ENCODE measurements around the gene TESK2. TPM values are rescaled to one million over a fixed set of nuclear protein-coding genes. Genes with fewer than 3 reads are reported as not detected.
A peak's percentile ranks its signal among the peaks of the same experiment; 100 is the strongest.

The TESK2 gene
- polyA plus RNA-seq, 1 donor (not counting 4 experiments of a cell fraction or from before 2014, with no cell fraction given) = 2.0 TPM

DNA sequence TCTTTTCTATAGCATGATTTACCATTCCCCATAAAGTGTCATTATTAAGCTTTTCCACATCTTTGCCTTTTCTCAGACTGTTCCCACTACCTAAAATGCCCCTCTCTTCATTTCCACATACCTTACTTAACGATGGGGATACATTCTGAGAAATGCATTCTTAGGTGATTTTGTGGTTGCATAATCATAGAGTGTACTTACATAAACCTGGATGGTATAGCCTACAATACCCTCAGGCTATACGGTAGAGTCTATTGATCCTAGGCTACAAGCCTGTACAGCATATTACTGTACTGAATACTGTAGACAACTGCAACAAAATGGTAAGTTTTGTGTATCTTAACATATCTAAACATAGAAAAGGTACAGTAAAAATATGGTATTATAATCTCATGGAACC lies 95.9 kb downstream of the TESK2 start:
- Histone ChIP-seq H3K27me3 (ENCODE audit: control insufficient read depth, extremely low read depth, insufficient read depth, low read length) (no peaks in the 10 kb centered on the region), H3K9me3 (ENCODE audit: control insufficient read depth, low read depth, low read length) (no peaks in the 10 kb centered on the region), H3K4me1 (ENCODE audit: control insufficient read depth, extremely low read depth, insufficient read depth, low read length) (no peaks in the 10 kb centered on the region), H4K20me1 (ENCODE audit: control insufficient read depth, extremely low read depth, insufficient read depth, low read length) (no peaks in the 10 kb centered on the region), H3K9ac (ENCODE audit: control insufficient read depth, extremely low read depth, insufficient read depth, low read length) (no peak overlapping the region), H3K4me2 (ENCODE audit: control insufficient read depth, extremely low read depth, insufficient read depth, low read depth, low read length) (no peak overlapping the region), H3K36me3 (ENCODE audit: control insufficient read depth in 2 of 2, extremely low read depth in 1 of 2, insufficient read depth in 2 of 2, low read length in 2 of 2) (no peaks in the 10 kb centered on the region), H3K27ac (ENCODE audit: control insufficient read depth, insufficient read depth, low read length) (no peak overlapping the region), H3K79me2 (ENCODE audit: control insufficient read depth, insufficient read depth, low read length) (no peaks in the 10 kb centered on the region), H3K4me3 (ENCODE audit: control insufficient read depth in 2 of 3, extremely low read depth in 1 of 3, insufficient read depth in 2 of 3, low read depth in 1 of 3, low read length in 3 of 3) (no peak overlapping the region), H2AFZ (ENCODE audit: control insufficient read depth, low read length) (no peak overlapping the region), H3K9me1 (ENCODE audit: control insufficient read depth, extremely low read depth, insufficient read depth, low read length) (no peaks in the 10 kb centered on the region)
- TF ChIP-seq, protein P1, sequence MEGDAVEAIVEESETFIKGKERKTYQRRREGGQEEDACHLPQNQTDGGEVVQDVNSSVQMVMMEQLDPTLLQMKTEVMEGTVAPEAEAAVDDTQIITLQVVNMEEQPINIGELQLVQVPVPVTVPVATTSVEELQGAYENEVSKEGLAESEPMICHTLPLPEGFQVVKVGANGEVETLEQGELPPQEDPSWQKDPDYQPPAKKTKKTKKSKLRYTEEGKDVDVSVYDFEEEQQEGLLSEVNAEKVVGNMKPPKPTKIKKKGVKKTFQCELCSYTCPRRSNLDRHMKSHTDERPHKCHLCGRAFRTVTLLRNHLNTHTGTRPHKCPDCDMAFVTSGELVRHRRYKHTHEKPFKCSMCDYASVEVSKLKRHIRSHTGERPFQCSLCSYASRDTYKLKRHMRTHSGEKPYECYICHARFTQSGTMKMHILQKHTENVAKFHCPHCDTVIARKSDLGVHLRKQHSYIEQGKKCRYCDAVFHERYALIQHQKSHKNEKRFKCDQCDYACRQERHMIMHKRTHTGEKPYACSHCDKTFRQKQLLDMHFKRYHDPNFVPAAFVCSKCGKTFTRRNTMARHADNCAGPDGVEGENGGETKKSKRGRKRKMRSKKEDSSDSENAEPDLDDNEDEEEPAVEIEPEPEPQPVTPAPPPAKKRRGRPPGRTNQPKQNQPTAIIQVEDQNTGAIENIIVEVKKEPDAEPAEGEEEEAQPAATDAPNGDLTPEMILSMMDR (optimal IDR thresholded peaks at IDR 0.05 in 1 of 3, IDR thresholded peaks at IDR 0.05 in 1 of 3, conservative IDR thresholded peaks at IDR 0.05 in 1 of 3; ENCODE audit: extremely low read depth in 1 of 3, insufficient read depth in 2 of 3, low read length in 3 of 3) = no peak
- peak; percentile 51 for FAIRE-seq
- dilution Hi-C loops (cut with MboI; ENCODE audit: extremely low pct_ligation_motif_present, low sequenced_read_pairs) = no loop called here
- peak; percentile 32 for DNase-seq (ENCODE audit: low read depth, low spot score)

DNA sequence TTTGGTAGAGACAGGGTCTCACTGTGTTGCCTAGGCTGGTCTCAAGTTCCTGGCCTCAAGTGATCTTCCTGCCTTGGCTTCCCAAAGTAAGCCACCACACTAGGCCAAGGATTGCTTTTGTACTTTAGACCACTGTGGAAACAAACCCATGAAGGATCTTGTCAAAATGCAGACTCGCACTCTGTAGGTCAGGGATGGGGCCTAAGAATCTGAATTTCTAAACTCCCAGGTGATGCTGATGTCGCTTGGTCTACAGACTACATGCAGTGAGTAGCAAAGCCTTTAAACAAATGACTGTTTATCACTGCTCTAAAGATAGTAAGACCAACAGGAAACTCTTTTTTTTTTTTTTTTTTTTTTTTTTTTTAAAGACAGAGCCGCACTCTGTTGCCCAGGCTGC lies 96.6 kb downstream of the TESK2 start:
- no peak for FAIRE-seq
- Histone ChIP-seq H3K9me3 (ENCODE audit: control insufficient read depth, low read depth, low read length) (no peaks in the 10 kb centered on the region), H3K36me3 (ENCODE audit: control insufficient read depth in 2 of 2, extremely low read depth in 1 of 2, insufficient read depth in 2 of 2, low read length in 2 of 2) (no peaks in the 10 kb centered on the region), H3K4me2 (ENCODE audit: control insufficient read depth, extremely low read depth, insufficient read depth, low read depth, low read length) (no peak overlapping the region), H3K4me1 (ENCODE audit: control insufficient read depth, extremely low read depth, insufficient read depth, low read length) (no peaks in the 10 kb centered on the region), H3K9me1 (ENCODE audit: control insufficient read depth, extremely low read depth, insufficient read depth, low read length) (no peaks in the 10 kb centered on the region), H3K9ac (ENCODE audit: control insufficient read depth, extremely low read depth, insufficient read depth, low read length) (no peak overlapping the region), H3K27ac (ENCODE audit: control insufficient read depth, insufficient read depth, low read length) (no peak overlapping the region), H4K20me1 (ENCODE audit: control insufficient read depth, extremely low read depth, insufficient read depth, low read length) (no peaks in the 10 kb centered on the region), H2AFZ (ENCODE audit: control insufficient read depth, low read length) (no peak overlapping the region), H3K79me2 (ENCODE audit: control insufficient read depth, insufficient read depth, low read length) (no peaks in the 10 kb centered on the region), H3K27me3 (ENCODE audit: control insufficient read depth, extremely low read depth, insufficient read depth, low read length) (no peaks in the 10 kb centered on the region), H3K4me3 (ENCODE audit: control insufficient read depth in 2 of 3, extremely low read depth in 1 of 3, insufficient read depth in 2 of 3, low read depth in 1 of 3, low read length in 3 of 3) (no peak overlapping the region)
- TF ChIP-seq, protein P1 (optimal IDR thresholded peaks at IDR 0.05 in 1 of 3, IDR thresholded peaks at IDR 0.05 in 1 of 3, conservative IDR thresholded peaks at IDR 0.05 in 1 of 3; ENCODE audit: extremely low read depth in 1 of 3, insufficient read depth in 2 of 3, low read length in 3 of 3) = no peak
- no peak for DNase-seq (ENCODE audit: low read depth, low spot score)
- dilution Hi-C loops (cut with MboI; ENCODE audit: extremely low pct_ligation_motif_present, low sequenced_read_pairs) = no loop called here

All from keratinocyte (primary cell).